Left ventricle myocardium inferior (tissue), 1 donor: ENCODE results near the gene CXCL16. TPM values are rescaled to one million over a fixed set of nuclear protein-coding genes. Genes with fewer than 3 reads are reported as not detected.

Experiments
- DNase-seq: peaks from one replicate; pipeline ENCODE4 v3.0.0-alpha.2; 2020
- H3K27ac ChIP-seq: fragments of 200-600 bp; replicated peaks from 2 replicates; pipeline ENCODE4 v1.8.0; 2021
- H3K27me3 ChIP-seq: fragments of 200-600 bp; 2 replicates; pipeline ENCODE4 v1.8.0; 2021; ENCODE audit warnings: low read depth
- H3K36me3 ChIP-seq: fragments of 200-600 bp; 2 replicates; pipeline ENCODE4 v1.8.0; 2021
- H3K4me1 ChIP-seq: fragments of 200-600 bp; 2 replicates; pipeline ENCODE4 v1.8.0; 2021
- H3K4me3 ChIP-seq: fragments of 200-600 bp; 2 replicates; pipeline ENCODE4 v1.8.0; 2021; ENCODE audit warnings: mild to moderate bottlenecking, moderate library complexity
- H3K9me3 ChIP-seq: fragments of 200-600 bp; replicated peaks from 2 replicates; pipeline ENCODE4 v1.8.0; 2021
- intact Hi-C: fragments of 100-400 bp; cut with micrococcal nuclease; formaldehyde crosslinking; loops from one replicate; pipeline ENCODE4 v1.11.0; 2022
- total RNA-seq: library from RNA; stranded (reverse); fragmentation: NEBNext Ultra II Directional; extraction: Animal tissue kit (Norgen Biotek cat#: 25700); gene quantifications from one replicate; pipeline ENCODE4 v1.2.1, GENCODE V29; 2021
- TF ChIP-seq, protein P1 (sequence below): fragments of 200-600 bp; IDR thresholded peaks from 2 replicates; pipeline ENCODE4 v1.8.0; 2021; ENCODE audit warnings: antibody characterized with exemption, mild to moderate bottlenecking, borderline replicate concordance
- donor health status: DM: no; HTN: yes; CAD: no; lungs with severe emphysema.

The CXCL16 gene
- total RNA-seq, 1 donor from 2014 or later, result 3.1 TPM

DNA sequence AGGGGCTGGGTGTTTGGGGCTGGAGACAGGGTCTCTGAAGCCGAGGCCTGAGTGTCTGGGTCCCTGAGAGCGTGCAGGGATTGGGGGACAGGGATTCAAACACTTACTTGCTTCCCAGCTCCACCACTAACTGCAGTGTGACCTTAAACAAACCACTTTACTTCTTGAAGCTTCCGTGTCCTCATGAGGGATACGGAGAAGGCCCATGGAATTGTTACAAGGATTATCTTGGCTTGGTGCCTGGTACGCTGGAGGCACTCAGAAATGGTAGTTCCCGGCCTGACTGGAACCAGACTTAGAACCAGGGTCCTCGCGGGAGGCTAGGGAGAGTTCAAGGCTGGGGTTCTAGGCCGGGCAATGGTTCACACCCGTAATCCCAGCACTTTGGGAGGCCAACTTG lies 2.9 kb upstream of the CXCL16 start:
- TF ChIP-seq, protein P1, sequence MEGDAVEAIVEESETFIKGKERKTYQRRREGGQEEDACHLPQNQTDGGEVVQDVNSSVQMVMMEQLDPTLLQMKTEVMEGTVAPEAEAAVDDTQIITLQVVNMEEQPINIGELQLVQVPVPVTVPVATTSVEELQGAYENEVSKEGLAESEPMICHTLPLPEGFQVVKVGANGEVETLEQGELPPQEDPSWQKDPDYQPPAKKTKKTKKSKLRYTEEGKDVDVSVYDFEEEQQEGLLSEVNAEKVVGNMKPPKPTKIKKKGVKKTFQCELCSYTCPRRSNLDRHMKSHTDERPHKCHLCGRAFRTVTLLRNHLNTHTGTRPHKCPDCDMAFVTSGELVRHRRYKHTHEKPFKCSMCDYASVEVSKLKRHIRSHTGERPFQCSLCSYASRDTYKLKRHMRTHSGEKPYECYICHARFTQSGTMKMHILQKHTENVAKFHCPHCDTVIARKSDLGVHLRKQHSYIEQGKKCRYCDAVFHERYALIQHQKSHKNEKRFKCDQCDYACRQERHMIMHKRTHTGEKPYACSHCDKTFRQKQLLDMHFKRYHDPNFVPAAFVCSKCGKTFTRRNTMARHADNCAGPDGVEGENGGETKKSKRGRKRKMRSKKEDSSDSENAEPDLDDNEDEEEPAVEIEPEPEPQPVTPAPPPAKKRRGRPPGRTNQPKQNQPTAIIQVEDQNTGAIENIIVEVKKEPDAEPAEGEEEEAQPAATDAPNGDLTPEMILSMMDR, result no peak
- no peaks in the 10 kb centered on the region for H3K36me3 ChIP-seq
- no peak overlapping the region for H3K27ac ChIP-seq
- peaks cover 30% of the 10 kb centered on the region for H3K4me1 ChIP-seq
- DNase-seq, result no peak
- intact Hi-C loops, result no loop called here
- peaks cover 59% of the 10 kb centered on the region for H3K27me3 ChIP-seq
- H3K9me3 ChIP-seq, result no peaks in the 10 kb centered on the region
- H3K4me3 ChIP-seq, result no peak overlapping the region

DNA sequence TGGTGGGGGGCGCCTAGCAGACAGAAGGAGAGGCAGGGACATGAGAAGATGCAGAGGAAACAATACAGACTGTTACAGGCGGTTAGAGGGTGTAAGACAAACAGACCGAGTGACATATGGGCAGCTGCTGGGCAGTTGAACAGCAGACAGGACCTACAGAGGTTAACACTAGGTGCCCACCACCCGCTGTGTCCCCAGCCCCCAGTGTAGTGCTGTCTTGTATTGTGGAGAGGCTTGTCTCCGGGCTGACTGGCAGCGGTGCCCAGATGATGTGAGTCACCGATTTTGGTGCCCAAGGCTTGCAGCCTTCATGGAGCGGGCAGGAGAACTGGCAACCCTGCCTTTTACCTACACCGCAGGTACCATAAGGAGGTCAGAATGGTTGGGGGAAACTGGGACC lies 2.4 kb upstream of the CXCL16 start:
- intact Hi-C loops, result no loop called here
- no peak for DNase-seq
- H3K27ac ChIP-seq, result no peak overlapping the region
- no peak overlapping the region for H3K4me3 ChIP-seq
- no peaks in the 10 kb centered on the region for H3K36me3 ChIP-seq
- H3K9me3 ChIP-seq, result no peaks in the 10 kb centered on the region
- TF ChIP-seq, protein P1, result no peak
- peaks cover 28% of the 10 kb centered on the region for H3K4me1 ChIP-seq
- peaks cover 59% of the 10 kb centered on the region for H3K27me3 ChIP-seq

DNA sequence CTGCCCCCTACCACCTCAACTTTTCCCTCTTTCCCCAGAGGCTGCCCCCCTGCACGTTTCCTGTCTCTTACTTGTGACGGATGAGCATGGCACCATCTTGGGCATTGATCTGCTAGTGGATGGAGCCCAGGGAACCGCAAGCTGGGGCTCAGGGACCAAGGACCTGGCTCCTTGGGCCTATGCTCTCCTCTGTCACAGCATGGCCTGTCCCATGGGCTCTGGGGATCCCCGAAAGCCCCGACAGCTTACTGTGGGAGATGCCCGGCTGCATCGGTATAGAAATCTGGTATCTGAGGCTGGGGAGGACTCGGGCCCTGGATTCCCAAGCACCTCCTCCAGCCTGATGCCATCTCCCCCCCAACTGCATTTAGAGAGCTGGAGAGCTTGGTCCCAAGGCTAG lies 1.8 kb upstream of the CXCL16 start:
- Histone ChIP-seq H3K4me3 (no peak overlapping the region), H3K4me1 (peaks cover 28% of the 10 kb centered on the region), H3K36me3 (no peaks in the 10 kb centered on the region), H3K9me3 (no peaks in the 10 kb centered on the region), H3K27ac (no peak overlapping the region), H3K27me3 (peaks cover 57% of the 10 kb centered on the region)
- intact Hi-C loops, result no loop called here
- DNase-seq, result no peak
- TF ChIP-seq, protein P1, result no peak

DNA sequence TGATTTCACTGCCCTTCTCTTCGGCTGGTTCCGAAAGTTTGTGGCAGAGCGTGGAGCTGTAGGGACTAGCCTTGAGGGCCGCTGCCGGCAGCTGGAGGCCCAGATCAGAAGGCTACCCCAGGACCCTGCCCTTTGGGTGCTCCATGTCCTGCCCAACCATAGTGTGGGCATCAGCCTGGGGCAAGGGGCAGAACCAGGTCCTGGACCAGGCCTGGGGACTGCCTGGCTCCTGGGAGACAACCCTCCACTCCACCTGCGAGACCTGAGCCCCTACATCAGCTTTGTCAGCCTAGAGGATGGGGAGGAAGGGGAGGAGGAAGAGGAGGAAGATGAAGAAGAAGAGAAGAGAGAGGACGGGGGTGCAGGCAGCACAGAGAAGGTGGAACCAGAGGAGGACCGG lies 856 bp upstream of the CXCL16 start:
- intact Hi-C loops, result no loop called here
- Histone ChIP-seq H3K27ac (no peak overlapping the region), H3K4me3 (no peak overlapping the region), H3K4me1 (peaks cover 28% of the 10 kb centered on the region), H3K27me3 (peaks cover 48% of the 10 kb centered on the region), H3K36me3 (no peaks in the 10 kb centered on the region), H3K9me3 (no peaks in the 10 kb centered on the region)
- DNase-seq, result no peak
- TF ChIP-seq, protein P1, result no peak

DNA sequence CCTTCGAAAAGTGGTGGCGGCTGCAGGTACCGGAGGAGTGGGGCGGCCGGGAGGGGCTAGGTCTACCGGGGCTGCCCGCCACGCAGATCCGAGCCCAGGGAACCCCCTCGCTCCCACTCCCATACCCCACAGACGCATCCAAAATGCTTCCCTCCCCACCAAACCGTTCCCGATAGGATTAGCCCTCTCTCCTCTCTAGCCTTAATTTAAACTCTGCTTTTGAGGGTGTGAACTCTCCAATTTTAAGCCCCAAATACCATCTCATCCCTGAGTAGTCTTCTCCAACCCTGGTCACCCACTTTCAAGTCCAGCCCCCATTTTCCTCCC lies 260 bp upstream of the CXCL16 start:
- Histone ChIP-seq H3K4me3 (peak overlapping the region; percentile 83), H3K9me3 (no peaks in the 10 kb centered on the region), H3K27ac (peak overlapping the region; percentile 36), H3K4me1 (peaks cover 22% of the 10 kb centered on the region), H3K27me3 (peaks cover 42% of the 10 kb centered on the region), H3K36me3 (no peaks in the 10 kb centered on the region)
- DNase-seq, result no peak
- intact Hi-C loops, result no loop called here
- TF ChIP-seq, protein P1, result no peak
